ENCODE data around the gene CCNE1. TPM values are rescaled to one million over a fixed set of nuclear protein-coding genes. Genes with fewer than 3 reads are reported as not detected.

Gene CCNE1
- total and polyA plus RNA-seq, 10 of the 15 experiments (the other 5 are each of a cell fraction or from before 2014, with no cell fraction given): 6.3 to 44.2 (median 35.8) TPM

DNA sequence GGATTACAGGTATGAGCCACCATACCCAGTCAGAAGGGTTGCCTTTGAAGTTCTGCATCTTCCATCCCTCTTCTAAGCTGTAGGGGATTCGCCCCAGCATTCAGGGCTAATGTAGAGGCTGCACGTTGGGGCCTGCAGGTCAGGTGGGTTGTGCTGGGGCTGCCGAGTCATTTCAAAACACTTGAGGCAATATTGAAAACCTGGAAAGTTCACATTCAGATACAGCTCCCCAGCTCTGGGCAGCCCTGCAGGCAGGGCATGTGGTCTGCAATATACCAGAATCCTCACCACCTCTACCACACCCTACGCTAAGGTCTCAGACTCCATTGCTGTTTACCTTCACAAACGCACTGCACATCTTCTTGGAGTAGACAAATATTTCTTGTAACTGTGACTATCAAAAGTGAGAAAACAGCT, 24.6 kb downstream of the CCNE1 start:
- CTCF ChIA-PET: interaction anchor here (0.7 to 1.9 kb wide), 7 partner anchors 9 to 243 kb away, joined by 3 to 6 read pairs (median 3); no protein-coding TSS in a partner anchor
- POLR2A ChIA-PET: interaction anchor here (0.8 to 1.4 kb wide), 3 partner anchors 8 to 120 kb away, joined by 3 to 4 read pairs (median 4); no protein-coding TSS in a partner anchor
- Histone ChIP-seq H3K9me3 (replicated peaks; ENCODE audit: control insufficient read depth, insufficient read depth, low read length) (no peaks in the 10 kb centered on the region), H2AFZ (ENCODE audit: control insufficient read depth, low read depth, low read length) (no peak overlapping the region; the same call in 1 of the 2 replicates), H3K4me2 (ENCODE audit: control insufficient read depth, insufficient read depth) (peak overlapping the region; percentile 90), H3K27me3 (replicated peaks in 1 of 2; ENCODE audit: control insufficient read depth in 2 of 2, insufficient read depth in 2 of 2, low read length in 1 of 2) (no peaks in the 10 kb centered on the region), H3K79me2 (ENCODE audit: control insufficient read depth, insufficient read depth, low read length) (no peaks in the 10 kb centered on the region), H3K4me3 (peak overlapping the region; percentile 58; the same call in 1 of the 2 replicates), H3K9ac (ENCODE audit: control insufficient read depth, insufficient read depth, low read length) (no peak overlapping the region), H3K27ac (ENCODE audit: control insufficient read depth, insufficient read depth) (peak overlapping the region; percentile 74), H3K4me1 (ENCODE audit: control insufficient read depth, insufficient read depth, low read length) (peaks cover 47% of the 10 kb centered on the region), H4K20me1 (ENCODE audit: control insufficient read depth, insufficient read depth) (no peaks in the 10 kb centered on the region), H3K36me3 (ENCODE audit: control insufficient read depth in 2 of 2, insufficient read depth in 2 of 2, low read length in 1 of 2) (no peaks in the 10 kb centered on the region)
- peak; percentile 86 for ATAC-seq
- peak; percentile 86 for DNase-seq (ENCODE audit: low read depth, low spot score)
- 1% methylated on average over 5 of the region's 5 CpGs for whole genome bisulfite sequencing (ENCODE audit: insufficient coverage, insufficient replicate concordance, low lambda C conversion rate, missing lambda C conversion rate)
- in situ Hi-C loops (cut with MboI) (no loop called here), intact Hi-C loops (cut with micrococcal nuclease; ENCODE audit: unreplicated experiment) (loop anchor here (2.0 kb wide), 1 partner anchor 26 kb away; the partner anchor contains the start of gene CCNE1)
- SMC1A ChIA-PET (ENCODE audit: uncharacterized antibody, unreplicated experiment): interaction anchor here (0.8 to 2.5 kb wide), 5 partner anchors 9 to 1277 kb away, joined by 3 to 11 read pairs (median 6); no protein-coding TSS in a partner anchor
- RAD21 ChIA-PET (ENCODE audit: unreplicated experiment): interaction anchor here (0.6 to 1.6 kb wide), 5 partner anchors 12 to 75 kb away, joined by 3 to 6 read pairs (median 4); no protein-coding TSS in a partner anchor
- BruUV-seq (replicated peaks): no TSS peak
- peak; percentile 97 for FAIRE-seq
- TF ChIP-seq, protein P1, sequence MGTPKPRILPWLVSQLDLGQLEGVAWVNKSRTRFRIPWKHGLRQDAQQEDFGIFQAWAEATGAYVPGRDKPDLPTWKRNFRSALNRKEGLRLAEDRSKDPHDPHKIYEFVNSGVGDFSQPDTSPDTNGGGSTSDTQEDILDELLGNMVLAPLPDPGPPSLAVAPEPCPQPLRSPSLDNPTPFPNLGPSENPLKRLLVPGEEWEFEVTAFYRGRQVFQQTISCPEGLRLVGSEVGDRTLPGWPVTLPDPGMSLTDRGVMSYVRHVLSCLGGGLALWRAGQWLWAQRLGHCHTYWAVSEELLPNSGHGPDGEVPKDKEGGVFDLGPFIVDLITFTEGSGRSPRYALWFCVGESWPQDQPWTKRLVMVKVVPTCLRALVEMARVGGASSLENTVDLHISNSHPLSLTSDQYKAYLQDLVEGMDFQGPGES (IDR thresholded peaks at IDR 0.05): no peak
- TF ChIP-seq ETV6 (conservative IDR thresholded peaks at IDR 0.05 in 1 of 2, IDR thresholded peaks at IDR 0.05 in 1 of 2; ENCODE audit: borderline replicate concordance in 1 of 2, low read depth in 1 of 2) (peak in 1 of 2 experiments; percentile 59; a peak in 2 of 4 replicates), CHD4 (IDR thresholded peaks at IDR 0.05) (0 out of 2 replicates have a peak, but pooled peaks have one; percentile 52), RUNX3 (IDR thresholded peaks at IDR 0.05; ENCODE audit: low read length) (peak; percentile 94), RAD51 (IDR thresholded peaks at IDR 0.05) (peak; percentile 78), CBX3 (IDR thresholded peaks at IDR 0.05; ENCODE audit: borderline replicate concordance, low read depth) (no peak), IKZF1 (conservative IDR thresholded peaks at IDR 0.05) (peak; percentile 76), NR2F1 (conservative IDR thresholded peaks at IDR 0.05) (peak; percentile 50; the same call in 1 of the 2 replicates), ZZZ3 (IDR thresholded peaks at IDR 0.05; ENCODE audit: control insufficient read depth, insufficient read length, low read depth) (no peak), NRF1 (conservative IDR thresholded peaks at IDR 0.05; ENCODE audit: low read depth, low read length) (no peak), IRF4 (IDR thresholded peaks at IDR 0.05; ENCODE audit: low read depth, low read length) (peak; percentile 84), BHLHE40 (IDR thresholded peaks at IDR 0.05; ENCODE audit: borderline replicate concordance in 1 of 2, low read depth in 2 of 2, low read length in 1 of 2) (peak in 1 of 2 experiments; percentile 74; a peak in 2 of 4 replicates), MTA3 (IDR thresholded peaks at IDR 0.05; ENCODE audit: borderline replicate concordance, low read length) (0 out of 2 replicates have a peak, but pooled peaks have one; percentile 27), DPF2 (IDR thresholded peaks at IDR 0.05) (peak; percentile 70), MEF2A (IDR thresholded peaks at IDR 0.05; ENCODE audit: insufficient read depth, low read depth, low read length) (peak; percentile 50; the same call in 1 of the 2 replicates), RELA (IDR thresholded peaks at IDR 0.05; ENCODE audit: borderline replicate concordance, partially characterized antibody) (no peak), ZNF274 (IDR thresholded peaks at IDR 0.05; ENCODE audit: insufficient read depth, insufficient read length) (no peak), CBX5 (IDR thresholded peaks at IDR 0.05; ENCODE audit: low read depth) (0 out of 2 replicates have a peak, but pooled peaks have one; percentile 40), BCL11A (IDR thresholded peaks at IDR 0.05; ENCODE audit: low read depth, low read length) (peak; percentile 68)
- TF ChIP-seq, protein P2, sequence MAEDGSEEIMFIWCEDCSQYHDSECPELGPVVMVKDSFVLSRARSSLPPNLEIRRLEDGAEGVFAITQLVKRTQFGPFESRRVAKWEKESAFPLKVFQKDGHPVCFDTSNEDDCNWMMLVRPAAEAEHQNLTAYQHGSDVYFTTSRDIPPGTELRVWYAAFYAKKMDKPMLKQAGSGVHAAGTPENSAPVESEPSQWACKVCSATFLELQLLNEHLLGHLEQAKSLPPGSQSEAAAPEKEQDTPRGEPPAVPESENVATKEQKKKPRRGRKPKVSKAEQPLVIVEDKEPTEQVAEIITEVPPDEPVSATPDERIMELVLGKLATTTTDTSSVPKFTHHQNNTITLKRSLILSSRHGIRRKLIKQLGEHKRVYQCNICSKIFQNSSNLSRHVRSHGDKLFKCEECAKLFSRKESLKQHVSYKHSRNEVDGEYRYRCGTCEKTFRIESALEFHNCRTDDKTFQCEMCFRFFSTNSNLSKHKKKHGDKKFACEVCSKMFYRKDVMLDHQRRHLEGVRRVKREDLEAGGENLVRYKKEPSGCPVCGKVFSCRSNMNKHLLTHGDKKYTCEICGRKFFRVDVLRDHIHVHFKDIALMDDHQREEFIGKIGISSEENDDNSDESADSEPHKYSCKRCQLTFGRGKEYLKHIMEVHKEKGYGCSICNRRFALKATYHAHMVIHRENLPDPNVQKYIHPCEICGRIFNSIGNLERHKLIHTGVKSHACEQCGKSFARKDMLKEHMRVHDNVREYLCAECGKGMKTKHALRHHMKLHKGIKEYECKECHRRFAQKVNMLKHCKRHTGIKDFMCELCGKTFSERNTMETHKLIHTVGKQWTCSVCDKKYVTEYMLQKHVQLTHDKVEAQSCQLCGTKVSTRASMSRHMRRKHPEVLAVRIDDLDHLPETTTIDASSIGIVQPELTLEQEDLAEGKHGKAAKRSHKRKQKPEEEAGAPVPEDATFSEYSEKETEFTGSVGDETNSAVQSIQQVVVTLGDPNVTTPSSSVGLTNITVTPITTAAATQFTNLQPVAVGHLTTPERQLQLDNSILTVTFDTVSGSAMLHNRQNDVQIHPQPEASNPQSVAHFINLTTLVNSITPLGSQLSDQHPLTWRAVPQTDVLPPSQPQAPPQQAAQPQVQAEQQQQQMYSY (CRISPR knock-in tag; IDR thresholded peaks at IDR 0.05): no peak
